ENCODE results near the gene NR1H2. TPM values are rescaled to one million over a fixed set of nuclear protein-coding genes. Genes with fewer than 3 reads are reported as not detected.

The NR1H2 gene
- total RNA-seq, 6 experiments from 2014 or later, result 23.6 to 57.9 (median 33.8) TPM

DNA sequence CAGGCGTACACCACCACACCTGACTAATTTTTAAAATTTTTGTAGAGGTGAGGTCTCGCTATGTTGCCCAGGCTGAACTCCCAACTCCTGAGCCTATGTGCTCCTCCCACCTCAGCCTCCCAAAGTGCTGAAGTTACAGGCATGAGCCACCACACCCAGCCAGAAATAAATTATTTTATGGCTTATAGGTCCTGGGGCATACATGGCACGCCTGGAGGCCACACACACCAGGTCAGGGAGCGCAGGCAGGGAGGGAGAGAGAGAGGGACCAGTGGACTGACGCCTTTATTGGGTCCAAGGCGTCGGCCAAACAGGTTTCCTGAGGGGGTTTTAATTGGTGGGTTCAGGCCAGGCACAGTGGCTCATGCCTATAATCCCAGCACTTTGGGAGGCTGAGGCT is 49.3 kb downstream of the NR1H2 start:
- no peak for TF ChIP-seq POLR2A (IDR thresholded peaks at IDR 0.05)
- TF ChIP-seq, protein P1, sequence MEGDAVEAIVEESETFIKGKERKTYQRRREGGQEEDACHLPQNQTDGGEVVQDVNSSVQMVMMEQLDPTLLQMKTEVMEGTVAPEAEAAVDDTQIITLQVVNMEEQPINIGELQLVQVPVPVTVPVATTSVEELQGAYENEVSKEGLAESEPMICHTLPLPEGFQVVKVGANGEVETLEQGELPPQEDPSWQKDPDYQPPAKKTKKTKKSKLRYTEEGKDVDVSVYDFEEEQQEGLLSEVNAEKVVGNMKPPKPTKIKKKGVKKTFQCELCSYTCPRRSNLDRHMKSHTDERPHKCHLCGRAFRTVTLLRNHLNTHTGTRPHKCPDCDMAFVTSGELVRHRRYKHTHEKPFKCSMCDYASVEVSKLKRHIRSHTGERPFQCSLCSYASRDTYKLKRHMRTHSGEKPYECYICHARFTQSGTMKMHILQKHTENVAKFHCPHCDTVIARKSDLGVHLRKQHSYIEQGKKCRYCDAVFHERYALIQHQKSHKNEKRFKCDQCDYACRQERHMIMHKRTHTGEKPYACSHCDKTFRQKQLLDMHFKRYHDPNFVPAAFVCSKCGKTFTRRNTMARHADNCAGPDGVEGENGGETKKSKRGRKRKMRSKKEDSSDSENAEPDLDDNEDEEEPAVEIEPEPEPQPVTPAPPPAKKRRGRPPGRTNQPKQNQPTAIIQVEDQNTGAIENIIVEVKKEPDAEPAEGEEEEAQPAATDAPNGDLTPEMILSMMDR (IDR thresholded peaks at IDR 0.05), result no peak
- H3K27ac ChIP-seq, result no peak overlapping the region
- no peaks in the 10 kb centered on the region for H3K27me3 ChIP-seq
- no peaks in the 10 kb centered on the region for H3K36me3 ChIP-seq
- H3K4me3 ChIP-seq, result no peak overlapping the region
- ATAC-seq (no peak), DNase-seq (no peak)
- H3K9me3 ChIP-seq, result no peaks in the 10 kb centered on the region
- H3K4me1 ChIP-seq, result no peaks in the 10 kb centered on the region
- WGBS (ENCODE audit: insufficient coverage, low coverage, low lambda C conversion rate, missing lambda C conversion rate), result 72% methylated on average over 6 of the region's 7 CpGs
- intact Hi-C loops (cut with DNase I), result no loop called here

DNA sequence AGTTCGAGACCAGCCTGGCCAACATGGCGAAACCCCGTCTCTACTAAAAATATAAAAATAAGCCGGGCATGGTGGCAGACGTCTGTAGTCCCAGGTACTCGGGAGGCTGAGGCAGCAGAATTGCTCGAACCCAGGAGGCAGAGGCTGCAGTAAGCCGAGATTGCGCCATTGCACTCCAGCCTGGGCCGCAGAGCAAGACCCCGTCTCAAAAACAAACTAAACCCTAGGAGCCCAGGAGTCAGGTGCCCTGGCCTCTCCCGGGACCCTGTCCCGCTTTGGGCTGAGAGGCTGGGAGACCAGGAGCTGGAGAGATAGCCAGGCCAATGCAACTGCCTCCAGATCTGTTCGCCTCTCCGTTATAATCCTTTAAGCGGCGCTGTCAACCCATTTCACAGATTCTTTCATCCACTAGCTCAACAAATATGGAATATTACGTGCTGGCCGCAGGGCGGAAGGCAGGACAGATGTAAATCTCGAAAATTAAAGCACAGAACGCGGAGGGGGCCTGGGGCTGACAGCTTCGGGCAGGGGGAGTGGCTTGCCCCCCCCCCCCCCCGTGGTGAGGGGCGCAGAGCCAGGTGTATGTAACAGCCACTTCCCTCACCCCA is 51.2 kb downstream of the NR1H2 start:
- DNase-seq (no peak), ATAC-seq (no peak)
- Histone ChIP-seq H3K4me1 (peaks cover 0 to 11% (median 2%) of the 10 kb centered on the region in 4 donors), H3K9me3 (no peaks in the 10 kb centered on the region), H3K27ac (no peak overlapping the region), H3K27me3 (no peaks in the 10 kb centered on the region), H3K4me3 (no peak overlapping the region), H3K36me3 (no peaks in the 10 kb centered on the region)
- TF ChIP-seq, protein P1 (IDR thresholded peaks at IDR 0.05), result no peak
- TF ChIP-seq POLR2A (IDR thresholded peaks at IDR 0.05), result no peak
- 64% methylated on average over 13 of the region's 26 CpGs for WGBS (ENCODE audit: insufficient coverage, low coverage, low lambda C conversion rate, missing lambda C conversion rate)
- intact Hi-C loops (cut with DNase I), result no loop called here

DNA sequence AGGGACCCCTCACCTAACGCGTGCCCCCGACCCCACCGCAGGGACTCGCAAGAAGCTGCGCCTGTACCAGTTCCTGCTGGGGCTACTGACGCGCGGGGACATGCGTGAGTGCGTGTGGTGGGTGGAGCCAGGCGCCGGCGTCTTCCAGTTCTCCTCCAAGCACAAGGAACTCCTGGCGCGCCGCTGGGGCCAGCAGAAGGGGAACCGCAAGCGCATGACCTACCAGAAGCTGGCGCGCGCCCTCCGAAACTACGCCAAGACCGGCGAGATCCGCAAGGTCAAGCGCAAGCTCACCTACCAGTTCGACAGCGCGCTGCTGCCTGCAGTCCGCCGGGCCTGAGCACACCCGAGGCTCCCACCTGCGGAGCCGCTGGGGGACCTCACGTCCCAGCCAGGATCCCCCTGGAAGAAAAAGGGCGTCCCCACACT is 51.8 kb downstream of the NR1H2 start:
- intact Hi-C loops (cut with DNase I), result no loop called here
- ATAC-seq (peak; percentile 46 to 64 (median 48)), DNase-seq (peak; percentile 67 to 88 (median 86))
- H3K4me1 ChIP-seq, result peaks cover 0 to 11% (median 2%) of the 10 kb centered on the region in 4 donors
- no peaks in the 10 kb centered on the region for H3K27me3 ChIP-seq
- no peaks in the 10 kb centered on the region for H3K36me3 ChIP-seq
- no peak overlapping the region for H3K27ac ChIP-seq
- WGBS (ENCODE audit: insufficient coverage, low coverage, low lambda C conversion rate, missing lambda C conversion rate), result 23% methylated on average over 14 of the region's 38 CpGs
- no peak overlapping the region for H3K4me3 ChIP-seq
- no peaks in the 10 kb centered on the region for H3K9me3 ChIP-seq
- TF ChIP-seq POLR2A (IDR thresholded peaks at IDR 0.05), result peak; percentile 41
- TF ChIP-seq, protein P1 (IDR thresholded peaks at IDR 0.05), result no peak

DNA sequence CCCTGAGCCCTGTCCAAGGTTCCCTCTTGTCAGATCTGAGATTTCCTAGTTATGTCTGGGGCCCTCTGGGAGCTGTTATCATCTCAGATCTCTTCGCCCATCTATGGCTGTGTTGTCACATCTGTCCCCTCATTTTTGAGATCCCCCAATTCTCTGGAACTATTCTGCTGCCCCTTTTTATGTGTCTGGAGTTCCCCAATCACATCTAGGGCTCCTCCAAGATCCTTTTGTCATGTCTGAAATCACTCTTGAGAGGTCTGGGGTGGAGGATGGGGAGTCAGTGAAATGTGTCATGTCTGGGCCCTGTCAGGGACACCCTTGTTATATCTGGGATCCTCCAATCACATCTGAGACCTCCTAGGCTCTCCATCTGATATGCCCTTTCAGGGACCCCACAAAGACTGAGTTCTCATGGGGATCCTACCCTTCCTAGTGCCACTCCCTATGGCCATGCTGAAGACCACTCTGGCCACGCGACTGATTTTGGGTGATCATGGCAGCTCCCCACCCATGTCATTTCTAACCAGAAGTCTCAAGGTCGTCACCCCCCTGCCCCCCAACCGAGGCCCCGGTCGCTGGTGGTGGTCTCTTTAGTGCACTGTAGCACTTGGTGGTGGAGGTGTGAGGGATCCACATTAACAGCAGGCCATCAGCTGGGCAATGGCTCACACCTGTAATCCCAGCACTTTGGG is 52.7 kb downstream of the NR1H2 start:
- DNase-seq (no peak), ATAC-seq (no peak)
- 83% methylated on average over 1 of the region's 7 CpGs for whole genome bisulfite sequencing (ENCODE audit: insufficient coverage, low coverage, low lambda C conversion rate, missing lambda C conversion rate)
- H3K27me3 ChIP-seq, result no peaks in the 10 kb centered on the region
- no peak for TF ChIP-seq POLR2A (IDR thresholded peaks at IDR 0.05)
- TF ChIP-seq, protein P1 (IDR thresholded peaks at IDR 0.05), result no peak
- H3K36me3 ChIP-seq, result no peaks in the 10 kb centered on the region
- peaks cover 0 to 11% (median 2%) of the 10 kb centered on the region in 4 donors for H3K4me1 ChIP-seq
- intact Hi-C loops (cut with DNase I), result no loop called here
- H3K9me3 ChIP-seq, result no peaks in the 10 kb centered on the region
- no peak overlapping the region for H3K27ac ChIP-seq
- no peak overlapping the region for H3K4me3 ChIP-seq
